CD4-positive, alpha-beta T cell (primary cell): Measurements from ENCODE around the gene HSPB2. TPM values are rescaled to one million over a fixed set of nuclear protein-coding genes. Genes with fewer than 3 reads are reported as not detected.
"Not testable (repeated sequence)": the region's sequence is repeated elsewhere in the genome, so short reads cannot be mapped to it uniquely, and the experiment has no call there.

Experiments
- ATAC-seq: fragments of 200-7000 bp; cut with Tn5 transposase; one replicate; pipeline ENCODE4 v1.10.0; 2022; ENCODE audit warnings: mild to moderate bottlenecking; ENCODE audit not compliant: poor library complexity
- CTCF ChIA-PET: fragments of 350-600 bp; sonication (Branson Sonifier 250); formaldehyde crosslinking; loops from one replicate; lab custom pipeline; 2021; ENCODE audit warnings: antibody characterized with exemption, inconsistent platforms; lab: Charles Lee
- POLR2A ChIA-PET: fragments of 350-600 bp; sonication (Branson Sonifier 250); formaldehyde crosslinking; loops from one replicate; lab custom pipeline; 2021; ENCODE audit warnings: antibody characterized with exemption, inconsistent platforms; lab: Charles Lee
- DNase-seq, 14 experiments: peaks; one replicate each; pipeline ENCODE4 v3.0.0-alpha.2; 2013 to 2020; ENCODE audit warnings: mixed read lengths in 2 of 14
- H3K27ac ChIP-seq, 2 donors: one replicate each; pipeline versions ENCODE4 v1.5.1 to v1.7.0; 2013; ENCODE audit warnings: low read length in 2 of 2, low read depth in 1 of 2, mild to moderate bottlenecking in 1 of 2
- H3K27me3 ChIP-seq, 2 experiments: 1 replicate in 1 of 2; 2 replicates in 1 of 2; pipeline versions ENCODE4 v1.6.1 to v1.7.0; 2013; ENCODE audit warnings: low read length in 2 of 2, control low read depth in 1 of 2, mild to moderate bottlenecking in 1 of 2, moderate library complexity in 1 of 2; ENCODE audit not compliant: insufficient read depth in 2 of 2, control insufficient read depth in 1 of 2
- H3K36me3 ChIP-seq: one replicate; pipeline ENCODE4 v1.6.1; 2013; ENCODE audit warnings: low read length, control low read depth; ENCODE audit not compliant: insufficient read depth
- H3K4me1 ChIP-seq: one replicate; pipeline ENCODE4 v1.6.1; 2013; ENCODE audit warnings: low read length, control low read depth; ENCODE audit not compliant: insufficient read depth
- H3K4me3 ChIP-seq: one replicate; pipeline ENCODE4 v1.5.1; 2013; ENCODE audit warnings: mild to moderate bottlenecking, low read length, moderate library complexity
- H3K9me3 ChIP-seq, 2 experiments: 1 replicate in 1 of 2; 2 replicates in 1 of 2; pipeline versions ENCODE4 v1.6.1 to v1.7.0; 2013; ENCODE audit warnings: low read length in 2 of 2, mild to moderate bottlenecking in 2 of 2, control low read depth in 1 of 2, moderate library complexity in 1 of 2; ENCODE audit not compliant: control insufficient read depth in 1 of 2, insufficient read depth in 1 of 2
- H3K27ac Mint-ChIP-seq: one replicate; pipeline ENCODE4 v1.8.0; 2020; ENCODE audit warnings: mixed read lengths
- H3K27me3 Mint-ChIP-seq: one replicate; pipeline ENCODE4 v1.8.0; 2021; ENCODE audit warnings: mixed read lengths
- H3K36me3 Mint-ChIP-seq: one replicate; pipeline ENCODE4 v1.8.0; 2021; ENCODE audit warnings: low read depth, mixed read lengths
- H3K4me1 Mint-ChIP-seq: one replicate; pipeline ENCODE4 v1.8.0; 2021; ENCODE audit warnings: low read depth, mixed read lengths
- H3K4me3 Mint-ChIP-seq: one replicate; pipeline ENCODE4 v1.8.0; 2020; ENCODE audit warnings: mild to moderate bottlenecking, mixed read lengths
- H3K9me3 Mint-ChIP-seq: one replicate; pipeline ENCODE4 v1.8.0; 2020; ENCODE audit warnings: mixed read lengths
- intact Hi-C, 2 experiments: fragments of 100-400 bp; cut with DNase I in 1 of 2; cut with micrococcal nuclease in 1 of 2; formaldehyde crosslinking; loops; one replicate each; pipeline versions ENCODE4 v1.15.1 to v1.9.0; 2023 to 2025; cut with DNase I, micrococcal nuclease
- total RNA-seq, 174 experiments: library from RNA in 2 of 174; stranded (reverse) in 2 of 174; gene quantifications; one replicate each; pipeline ENCODE4 v1.2.3 and lab custom pipeline; 2021 to 2026
- TF ChIP-seq, protein P1 (sequence below): fragments of 200-600 bp; IDR thresholded peaks from one replicate; pipeline ENCODE4 v1.8.0; 2022; ENCODE audit warnings: antibody characterized with exemption, mild to moderate bottlenecking

Gene HSPB2
- total RNA-seq, 2 experiments from 2014 or later: not detected

DNA sequence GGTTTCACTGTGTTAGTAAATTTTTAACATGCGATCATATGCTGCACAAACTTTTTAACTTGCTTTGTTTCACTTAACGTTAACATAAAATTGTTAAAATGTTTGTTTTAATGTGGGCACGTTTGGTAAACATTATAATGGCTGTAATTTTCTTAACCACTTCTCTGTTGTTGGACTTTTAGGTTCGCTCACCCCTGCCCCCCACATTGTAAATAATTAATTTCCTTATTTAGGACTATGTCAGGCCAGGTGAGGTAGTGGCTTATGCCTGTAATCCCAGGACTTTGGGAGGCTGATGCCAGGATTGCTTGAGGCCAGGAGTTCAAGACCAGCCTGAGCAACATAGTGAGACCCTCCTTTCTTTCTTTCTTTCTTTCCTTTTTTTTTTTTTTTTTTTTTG lies 17.9 kb downstream of the HSPB2 start:
- no peak overlapping the region for H3K4me3 Mint-ChIP-seq
- POLR2A ChIA-PET: no interaction called here
- no peak overlapping the region for H3K4me3 ChIP-seq
- peaks cover 27% of the 10 kb centered on the region for H3K4me1 Mint-ChIP-seq
- H3K27me3 Mint-ChIP-seq: no peaks in the 10 kb centered on the region
- H3K27ac Mint-ChIP-seq: no peak overlapping the region
- H3K4me1 ChIP-seq: peaks cover 24% of the 10 kb centered on the region
- ATAC-seq (no peak), DNase-seq (no peak)
- TF ChIP-seq, protein P1, sequence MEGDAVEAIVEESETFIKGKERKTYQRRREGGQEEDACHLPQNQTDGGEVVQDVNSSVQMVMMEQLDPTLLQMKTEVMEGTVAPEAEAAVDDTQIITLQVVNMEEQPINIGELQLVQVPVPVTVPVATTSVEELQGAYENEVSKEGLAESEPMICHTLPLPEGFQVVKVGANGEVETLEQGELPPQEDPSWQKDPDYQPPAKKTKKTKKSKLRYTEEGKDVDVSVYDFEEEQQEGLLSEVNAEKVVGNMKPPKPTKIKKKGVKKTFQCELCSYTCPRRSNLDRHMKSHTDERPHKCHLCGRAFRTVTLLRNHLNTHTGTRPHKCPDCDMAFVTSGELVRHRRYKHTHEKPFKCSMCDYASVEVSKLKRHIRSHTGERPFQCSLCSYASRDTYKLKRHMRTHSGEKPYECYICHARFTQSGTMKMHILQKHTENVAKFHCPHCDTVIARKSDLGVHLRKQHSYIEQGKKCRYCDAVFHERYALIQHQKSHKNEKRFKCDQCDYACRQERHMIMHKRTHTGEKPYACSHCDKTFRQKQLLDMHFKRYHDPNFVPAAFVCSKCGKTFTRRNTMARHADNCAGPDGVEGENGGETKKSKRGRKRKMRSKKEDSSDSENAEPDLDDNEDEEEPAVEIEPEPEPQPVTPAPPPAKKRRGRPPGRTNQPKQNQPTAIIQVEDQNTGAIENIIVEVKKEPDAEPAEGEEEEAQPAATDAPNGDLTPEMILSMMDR: no peak
- no peaks in the 10 kb centered on the region for H3K36me3 Mint-ChIP-seq
- CTCF ChIA-PET: interaction anchor here (3.0 kb wide), 1 partner anchor 52 kb away, joined by 12 read pairs; no protein-coding TSS in a partner anchor
- intact Hi-C loops: no loop called here
- H3K27ac ChIP-seq: no peak overlapping the region
- H3K27me3 ChIP-seq: no peaks in the 10 kb centered on the region
- H3K9me3 Mint-ChIP-seq: no peaks in the 10 kb centered on the region
- no peaks in the 10 kb centered on the region for H3K9me3 ChIP-seq
- no peaks in the 10 kb centered on the region for H3K36me3 ChIP-seq

DNA sequence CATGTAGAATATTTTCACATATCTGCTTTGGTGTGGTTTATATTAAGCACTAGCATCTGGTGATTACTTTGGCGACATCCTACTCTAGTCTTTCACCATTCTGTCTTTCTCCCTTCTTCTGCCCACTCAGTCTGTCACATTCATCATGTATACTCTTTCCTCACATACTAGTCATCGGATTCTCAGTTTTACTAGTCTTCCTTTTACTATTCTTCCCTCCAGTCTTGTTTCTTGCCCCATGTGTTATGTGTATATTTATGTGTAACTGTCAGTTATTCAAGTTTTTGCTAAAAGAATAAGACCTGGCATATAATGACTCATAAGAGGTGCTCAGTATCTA lies 20.0 kb downstream of the HSPB2 start:
- ATAC-seq (no peak), DNase-seq (no peak)
- Histone ChIP-seq H3K36me3 (no peaks in the 10 kb centered on the region), H3K4me1 (peaks cover 22% of the 10 kb centered on the region), H3K9me3 (no peaks in the 10 kb centered on the region), H3K27ac (no peak overlapping the region), H3K27me3 (no peaks in the 10 kb centered on the region), H3K4me3 (no peak overlapping the region)
- ChIA-PET POLR2A (no interaction called here), CTCF (interaction anchor here (0.6 to 3.0 kb wide), 4 partner anchors 9 to 315 kb away, joined by 3 to 12 read pairs (median 6); no protein-coding TSS in a partner anchor)
- Mint-ChIP-seq H3K4me1 (peaks cover 24% of the 10 kb centered on the region), H3K9me3 (no peaks in the 10 kb centered on the region), H3K4me3 (no peak overlapping the region), H3K27ac (no peak overlapping the region), H3K27me3 (no peaks in the 10 kb centered on the region), H3K36me3 (no peaks in the 10 kb centered on the region)
- intact Hi-C loops: loop anchor here in 1 of 2 experiments (1.0 kb wide), 1 partner anchor 49 kb away; no protein-coding TSS in a partner anchor
- TF ChIP-seq, protein P1: no peak

DNA sequence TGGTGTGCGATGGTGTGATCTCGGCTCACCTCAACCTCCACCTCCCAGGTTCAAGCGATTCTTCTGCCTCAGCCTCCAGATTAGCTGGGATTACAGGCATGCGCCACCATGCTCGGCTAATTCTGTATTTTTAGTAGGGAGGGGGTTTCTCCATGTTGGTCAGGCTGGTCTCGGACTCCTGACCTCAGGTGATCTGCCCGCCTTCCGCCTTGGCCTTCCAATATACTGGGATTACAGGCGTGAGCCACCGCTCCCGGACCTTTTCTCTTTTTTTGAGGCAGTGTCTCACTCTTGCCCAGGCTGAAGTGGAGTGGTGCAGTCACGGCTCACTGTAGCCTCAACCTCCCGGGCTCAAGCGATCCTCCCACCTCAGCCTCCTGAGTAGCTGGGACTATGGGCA lies 20.6 kb downstream of the HSPB2 start:
- H3K27ac Mint-ChIP-seq, DNase-seq, intact Hi-C loops, H3K36me3 ChIP-seq, H3K27ac ChIP-seq, POLR2A ChIA-PET, CTCF ChIA-PET, H3K9me3 ChIP-seq, H3K27me3 ChIP-seq, ATAC-seq, H3K4me3 ChIP-seq, H3K36me3 Mint-ChIP-seq, H3K9me3 Mint-ChIP-seq, H3K4me3 Mint-ChIP-seq, H3K27me3 Mint-ChIP-seq: not testable (repeated sequence)
- peaks cover 24% of the 10 kb centered on the region for H3K4me1 ChIP-seq
- H3K4me1 Mint-ChIP-seq: peaks cover 29% of the 10 kb centered on the region

DNA sequence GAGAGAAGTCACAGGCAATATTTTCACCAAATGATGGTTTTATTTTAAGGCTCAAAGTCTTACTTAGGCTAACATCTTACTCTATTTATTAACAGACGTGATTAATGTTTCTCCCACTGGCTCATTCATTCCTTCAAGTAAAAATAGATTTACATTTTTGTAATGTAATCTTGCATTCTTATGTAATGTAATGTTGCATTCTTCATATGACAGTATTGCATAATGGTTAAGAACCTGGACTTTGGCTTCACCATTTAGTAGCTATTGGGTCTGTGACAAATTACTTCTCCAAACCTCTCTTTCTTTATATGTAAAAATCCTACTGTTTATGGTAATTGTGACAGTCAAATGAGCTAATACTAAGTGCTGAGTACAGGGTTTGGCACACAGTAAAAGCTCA lies 21.3 kb downstream of the HSPB2 start:
- DNase-seq: no peak
- Mint-ChIP-seq H3K27ac (no peak overlapping the region), H3K4me3 (no peak overlapping the region), H3K27me3 (no peaks in the 10 kb centered on the region), H3K36me3 (no peaks in the 10 kb centered on the region), H3K9me3 (no peaks in the 10 kb centered on the region), H3K4me1 (peaks cover 36% of the 10 kb centered on the region)
- ATAC-seq: no peak
- Histone ChIP-seq H3K4me3 (no peak overlapping the region), H3K27ac (no peak overlapping the region), H3K9me3 (no peaks in the 10 kb centered on the region), H3K4me1 (peaks cover 31% of the 10 kb centered on the region), H3K36me3 (no peaks in the 10 kb centered on the region), H3K27me3 (no peaks in the 10 kb centered on the region)
- intact Hi-C loops: no loop called here
- CTCF ChIA-PET: interaction anchor here (1.0 kb wide), 1 partner anchor 48 kb away, joined by 3 read pairs; no protein-coding TSS in a partner anchor
- POLR2A ChIA-PET: no interaction called here
- TF ChIP-seq, protein P1: no peak
